Endothelial cell (in vitro differentiated cells): Measurements from ENCODE around the gene FYB2. TPM values are rescaled to one million over a fixed set of nuclear protein-coding genes. Genes with fewer than 3 reads are reported as not detected.

Experiments
- DNase-seq: peaks from one replicate; pipeline ENCODE4 v3.0.0; 2021; ENCODE audit warnings: low spot score
- H3K27ac Mint-ChIP-seq: one replicate; pipeline ENCODE4 v1.8.0; 2021; ENCODE audit warnings: mixed read lengths, inconsistent platforms; ENCODE audit not compliant: unreplicated experiment
- H3K27me3 Mint-ChIP-seq: one replicate; pipeline ENCODE4 v1.8.0; 2021; ENCODE audit warnings: mild to moderate bottlenecking, moderate library complexity, mixed read lengths, inconsistent platforms; ENCODE audit not compliant: unreplicated experiment
- H3K36me3 Mint-ChIP-seq: one replicate; pipeline ENCODE4 v1.8.0; 2021; ENCODE audit warnings: mild to moderate bottlenecking, low read depth, mixed read lengths, inconsistent platforms; ENCODE audit not compliant: unreplicated experiment
- H3K4me1 Mint-ChIP-seq: one replicate; pipeline ENCODE4 v1.8.0; 2021; ENCODE audit warnings: mild to moderate bottlenecking, mixed read lengths, inconsistent platforms; ENCODE audit not compliant: unreplicated experiment
- H3K4me3 Mint-ChIP-seq: one replicate; pipeline ENCODE4 v1.8.0; 2021; ENCODE audit warnings: mild to moderate bottlenecking, mixed read lengths, inconsistent platforms; ENCODE audit not compliant: unreplicated experiment
- H3K9me3 Mint-ChIP-seq: one replicate; pipeline ENCODE4 v1.8.0; 2021; ENCODE audit warnings: mixed read lengths, inconsistent platforms; ENCODE audit not compliant: unreplicated experiment
- CTCF ChIP-seq: fragments of 200-600 bp; sonication (generic); IDR thresholded peaks from one replicate; pipeline ENCODE4 v1.5.0; 2021; ENCODE audit warnings: antibody characterized with exemption; ENCODE audit not compliant: unreplicated experiment
- long read RNA-seq: library from polyadenylated mRNA; unstranded; transcript quantifications from one replicate; pipeline ENCODE4 v2.0.0, GENCODE V29; 2020; ENCODE audit not compliant: unreplicated experiment
- total RNA-seq: library from RNA; stranded (reverse); fragmentation: NEBNext Ultra II Directional; extraction: Animal tissue kit (Norgen Biotek cat#: 25700); gene quantifications from one replicate; pipeline ENCODE4 v1.2.1, GENCODE V29; 2021; ENCODE audit not compliant: unreplicated experiment

The FYB2 gene
- 0.18 TPM for total RNA-seq
- long read RNA-seq = 0 reads

- H3K4me3 Mint-ChIP-seq = no peak within 1 kb of the TSS
- no peaks in the 10 kb centered on the region for H3K27me3 Mint-ChIP-seq
- no peaks in the 10 kb centered on the region for H3K9me3 Mint-ChIP-seq
- no peak within 1 kb of the TSS for H3K27ac Mint-ChIP-seq
- no peak for TF ChIP-seq CTCF
- peaks cover 17% of the 10 kb centered on the region for H3K4me1 Mint-ChIP-seq
- DNase-seq = no peak
- H3K36me3 Mint-ChIP-seq = no peaks in the 10 kb centered on the region
These were observed at the start of gene FYB2 for GRCh38 chr1:56819387-56819899. FYB2 (minus strand) TSS chr1:56819404; CDS start chr1:56819290, 114 bp downstream.

GRCh38 chr1:56868761-56869160 is 49.6 kb upstream of the FYB2 start:
- no peaks in the 10 kb centered on the region for H3K36me3 Mint-ChIP-seq
- no peak for DNase-seq
- H3K27ac Mint-ChIP-seq = no peak overlapping the region
- peaks cover 2% of the 10 kb centered on the region for H3K27me3 Mint-ChIP-seq
- H3K4me1 Mint-ChIP-seq = no peaks in the 10 kb centered on the region
- H3K9me3 Mint-ChIP-seq = no peaks in the 10 kb centered on the region
- TF ChIP-seq CTCF = no peak
- no peak overlapping the region for H3K4me3 Mint-ChIP-seq

GRCh38 chr1:56867491-56867890 is 48.3 kb upstream of the FYB2 start:
- no peak overlapping the region for H3K27ac Mint-ChIP-seq
- no peaks in the 10 kb centered on the region for H3K36me3 Mint-ChIP-seq
- H3K4me3 Mint-ChIP-seq = no peak overlapping the region
- TF ChIP-seq CTCF = no peak
- DNase-seq = no peak
- peaks cover 2% of the 10 kb centered on the region for H3K27me3 Mint-ChIP-seq
- no peaks in the 10 kb centered on the region for H3K9me3 Mint-ChIP-seq
- no peaks in the 10 kb centered on the region for H3K4me1 Mint-ChIP-seq

GRCh38 chr1:56866656-56867055 is 47.5 kb upstream of the FYB2 start:
- Mint-ChIP-seq H3K4me3 (no peak overlapping the region), H3K36me3 (no peaks in the 10 kb centered on the region), H3K9me3 (no peaks in the 10 kb centered on the region), H3K27me3 (peaks cover 2% of the 10 kb centered on the region), H3K4me1 (no peaks in the 10 kb centered on the region), H3K27ac (no peak overlapping the region)
- TF ChIP-seq CTCF = no peak
- no peak for DNase-seq

GRCh38 chr1:56864430-56864829 is 45.2 kb upstream of the FYB2 start:
- TF ChIP-seq CTCF = no peak
- no peak overlapping the region for H3K27ac Mint-ChIP-seq
- H3K9me3 Mint-ChIP-seq = no peaks in the 10 kb centered on the region
- H3K4me3 Mint-ChIP-seq = no peak overlapping the region
- DNase-seq = no peak
- peaks cover 6% of the 10 kb centered on the region for H3K27me3 Mint-ChIP-seq
- H3K4me1 Mint-ChIP-seq = no peaks in the 10 kb centered on the region
- no peaks in the 10 kb centered on the region for H3K36me3 Mint-ChIP-seq
